Cerebellar cortex (tissue), 1 donor: Measurements from ENCODE around the gene CARS1.

Experiments used
- DNase-seq: peaks from one replicate; pipeline ENCODE4 v3.0.0-alpha.2; 2015; ENCODE audit warnings: low spot score

CARS1 gene

DNA sequence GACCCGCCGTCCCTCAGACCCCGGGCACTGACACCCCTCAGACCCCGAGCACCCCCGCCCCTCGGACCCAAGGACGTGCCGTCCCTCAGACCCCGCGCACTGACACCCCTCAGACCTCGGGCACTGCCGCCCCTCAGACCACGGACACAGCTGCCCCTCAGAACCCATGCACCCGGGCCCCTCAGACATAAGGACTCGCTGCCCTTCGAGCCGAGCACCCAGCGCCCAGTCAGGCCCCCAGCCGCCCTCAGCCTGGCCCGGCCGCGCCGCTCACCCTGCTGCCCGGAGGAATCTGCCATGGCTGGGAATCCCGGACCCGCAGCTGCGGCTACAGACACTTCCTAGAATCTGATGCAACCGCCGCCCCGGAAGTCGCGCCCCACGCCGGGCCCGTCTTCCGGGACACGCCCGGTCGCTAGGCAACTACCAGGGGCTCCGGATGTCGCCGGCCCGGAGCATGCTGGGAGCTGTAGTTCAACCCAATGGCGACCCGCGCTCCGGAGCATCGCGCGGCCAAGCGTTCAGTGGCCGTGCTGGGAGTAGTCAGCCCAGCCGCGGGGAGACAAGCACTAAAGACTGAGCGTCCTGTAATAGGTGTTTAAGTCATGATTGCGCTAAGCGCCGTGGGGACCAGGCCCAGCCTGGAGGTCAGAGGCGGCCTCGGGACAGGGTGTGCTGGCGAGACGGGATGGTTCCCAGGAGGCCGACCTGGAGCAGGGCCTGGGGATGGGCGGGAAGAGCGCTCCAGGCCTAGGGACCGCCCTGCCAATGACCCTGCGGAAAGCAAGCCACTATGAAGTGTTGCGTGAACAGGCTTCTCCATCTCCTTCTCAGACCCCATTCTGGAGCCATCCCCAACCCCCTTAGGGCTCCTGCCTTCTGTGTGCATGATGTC, at the start of gene CARS1:
TSS of gene CARS1 (minus strand) at position 355 of the 895 bp plus-strand sequence. CDS start at position 299, 56 bp downstream.
- peak; percentile 93 for DNase-seq

DNA sequence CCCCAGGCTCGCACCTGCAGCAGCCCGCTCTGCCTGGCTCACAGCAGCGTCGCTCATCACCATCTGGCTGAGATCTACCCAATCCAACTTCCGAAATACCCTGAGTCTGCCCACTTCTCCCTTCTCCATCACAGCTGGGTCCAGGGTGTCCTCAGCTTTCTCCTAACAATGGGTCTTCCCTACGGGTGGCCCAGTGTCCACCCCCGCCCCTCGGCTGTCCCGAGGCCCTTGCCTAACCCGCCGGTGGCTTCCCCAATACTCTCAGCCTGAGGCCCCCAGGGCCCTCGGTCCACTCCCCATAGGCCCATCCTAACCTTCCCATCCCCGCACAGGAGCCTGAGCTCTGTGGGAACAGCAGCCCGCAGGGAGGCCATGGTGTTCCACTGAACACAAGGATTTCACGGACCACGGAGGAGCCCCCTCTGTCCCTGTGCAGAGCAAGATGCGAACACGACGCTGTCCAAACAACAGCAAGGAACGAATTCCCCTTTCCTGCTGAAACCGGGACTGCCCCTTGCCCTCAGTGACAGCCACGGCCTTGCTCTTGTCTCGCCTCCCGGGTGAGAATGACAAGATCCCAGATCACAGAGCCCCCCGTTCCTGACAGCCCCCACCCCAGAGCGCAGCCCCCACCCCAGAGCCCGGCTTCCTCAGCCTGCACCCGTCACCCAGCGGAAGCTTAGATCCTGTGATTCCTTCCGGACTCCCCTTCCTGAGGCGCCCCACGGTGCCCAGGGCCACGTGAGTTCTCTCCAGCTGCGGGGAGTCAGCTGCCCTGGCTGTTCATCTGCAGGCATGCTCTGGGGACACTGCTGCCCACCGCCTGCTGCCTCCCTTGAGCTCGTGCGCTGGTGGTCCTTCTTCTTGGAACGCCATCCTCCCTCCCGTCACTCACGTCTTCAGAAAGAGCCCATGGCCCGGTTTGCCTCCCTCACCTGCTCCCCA, 48.8 kb upstream of the CARS1 start:
- no peak for DNase-seq

DNA sequence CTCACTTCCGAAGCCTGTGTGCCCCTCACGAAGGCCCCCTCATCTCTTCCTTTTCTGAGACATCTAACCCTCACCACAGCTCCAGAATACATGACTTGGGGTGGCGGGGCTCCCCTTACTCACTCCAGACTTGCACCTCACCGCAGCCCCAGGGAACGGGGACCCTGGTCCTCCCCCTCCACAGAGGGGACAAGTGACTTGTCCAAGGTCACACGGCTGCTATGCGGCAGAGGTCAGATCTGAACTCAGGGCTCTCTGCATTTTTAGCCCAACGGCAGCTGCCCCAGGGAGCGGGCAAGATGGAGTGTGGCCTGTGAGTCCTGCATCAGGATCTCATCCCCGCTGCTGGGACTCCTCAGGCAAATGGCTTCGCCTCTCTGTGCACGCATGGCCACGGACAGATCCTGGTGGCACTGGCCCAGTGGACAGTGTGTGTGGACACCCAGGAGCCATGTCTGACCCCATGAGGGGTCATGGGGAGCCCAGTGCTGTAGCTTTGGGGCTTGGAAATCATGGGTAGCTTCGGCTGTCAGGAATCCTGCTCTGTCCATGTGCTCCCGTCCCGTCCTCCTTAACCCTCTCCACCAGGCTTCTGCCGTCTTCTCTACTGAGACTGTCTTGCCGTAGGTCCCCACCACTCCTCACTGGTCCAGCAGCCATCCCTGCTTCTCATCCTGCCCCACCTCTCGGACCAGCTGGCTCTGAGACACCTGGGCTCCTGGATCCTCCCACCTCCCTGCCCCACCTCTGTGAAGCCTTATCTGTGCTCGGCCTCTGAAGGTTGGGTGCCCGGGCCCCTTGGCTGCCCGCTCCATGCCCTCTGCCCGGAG, 48.0 kb upstream of the CARS1 start:
- no peak for DNase-seq

DNA sequence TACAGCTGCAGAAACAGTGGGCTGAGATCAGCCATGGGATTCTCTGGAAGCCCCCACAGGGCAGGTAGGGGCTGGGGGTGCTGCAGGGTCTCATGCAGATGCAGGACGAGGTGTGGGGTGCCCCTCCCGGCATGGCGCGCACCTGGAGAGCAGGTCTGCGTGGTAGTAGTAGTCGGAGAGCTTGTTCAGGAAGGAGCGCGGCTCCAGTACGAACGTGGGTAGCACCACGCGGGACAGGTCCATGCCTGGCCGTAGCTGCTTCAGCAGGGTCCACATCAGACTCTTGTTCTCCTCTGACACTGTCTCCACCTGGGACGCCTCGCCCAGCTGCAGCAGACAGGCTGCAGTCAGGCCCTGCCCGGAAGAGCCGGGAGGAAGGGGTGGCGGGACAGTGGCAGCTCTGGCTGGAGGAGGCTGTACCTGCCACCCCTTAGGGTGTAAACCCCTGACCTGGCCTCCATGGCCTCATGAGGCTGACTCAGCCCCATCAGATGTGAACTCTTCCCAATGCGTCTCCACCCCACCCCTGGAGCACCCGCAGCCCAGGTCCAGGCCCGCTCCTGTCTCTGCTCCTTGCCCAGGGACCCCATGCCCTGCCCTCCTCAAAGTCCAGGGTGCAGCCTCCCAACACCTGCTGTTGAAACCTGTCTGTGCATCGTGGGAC, 47.0 kb upstream of the CARS1 start:
- no peak for DNase-seq

DNA sequence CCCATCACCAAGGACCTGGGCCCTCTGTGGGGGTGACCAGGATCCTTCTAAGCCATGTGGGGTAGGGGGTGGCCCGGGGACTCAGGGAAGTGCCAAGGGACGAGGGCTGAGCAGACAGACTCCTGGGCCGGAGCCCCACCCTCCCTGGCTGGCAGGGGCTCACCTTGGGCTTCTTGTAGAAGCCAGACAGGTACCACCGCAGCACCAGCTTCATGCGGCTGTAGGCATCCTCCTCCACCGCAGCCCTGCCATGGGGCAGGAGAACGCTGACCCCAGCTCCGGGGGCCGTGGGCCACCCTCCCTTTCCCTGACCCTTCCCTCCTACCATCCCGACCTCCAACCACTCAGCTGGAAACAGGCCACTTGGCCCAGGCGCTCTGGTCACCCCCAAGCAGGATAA, 45.9 kb upstream of the CARS1 start:
- DNase-seq: no peak

DNA sequence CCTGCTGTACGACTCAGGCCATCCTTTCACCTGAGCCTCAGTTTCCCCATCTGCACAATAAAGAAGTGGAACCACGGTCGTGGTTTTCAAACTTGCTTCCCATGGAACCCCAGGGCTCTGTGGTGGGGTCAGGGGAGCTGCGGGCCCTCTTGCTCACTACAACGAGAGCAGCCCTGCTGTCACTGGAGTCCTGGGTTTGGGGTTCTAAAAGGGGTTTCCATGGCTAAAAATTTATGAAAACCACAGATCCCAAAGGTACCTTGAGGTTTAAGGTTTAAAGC, 45.4 kb upstream of the CARS1 start:
- no peak for DNase-seq

DNA sequence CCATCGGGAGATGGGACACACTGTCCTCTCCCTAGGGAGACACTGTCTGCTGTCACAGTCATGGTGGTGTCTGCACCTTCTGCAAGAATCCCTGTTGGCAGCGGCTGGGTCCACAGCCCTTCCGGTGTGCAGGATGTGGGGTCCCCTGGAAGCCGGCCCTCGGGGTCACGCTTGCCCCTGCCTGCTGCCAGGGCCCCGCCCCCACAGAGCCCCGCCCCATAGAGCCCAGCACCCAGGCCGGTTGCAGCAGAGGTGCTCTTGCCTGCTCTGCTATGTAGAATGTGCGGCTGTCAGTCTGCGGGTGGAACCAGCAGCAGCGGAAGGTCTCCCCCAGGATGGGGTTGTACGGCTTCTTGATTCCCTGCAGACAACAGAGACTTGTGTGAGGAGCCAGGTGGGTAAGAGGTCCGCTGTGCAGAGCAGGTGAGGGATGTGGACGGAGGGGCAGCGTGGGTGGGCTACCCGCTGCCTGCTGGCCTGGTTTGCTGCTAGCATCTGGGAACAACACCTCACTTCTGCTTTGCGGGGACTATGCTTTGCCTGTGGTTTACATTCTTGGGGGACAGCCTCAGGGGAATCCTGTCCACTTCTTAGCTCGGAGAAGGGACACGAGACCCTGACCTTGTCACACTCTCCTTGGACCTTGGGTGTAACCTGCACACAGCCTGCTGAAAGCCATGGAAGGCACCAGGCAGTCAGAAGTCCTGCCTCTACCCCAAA, 44.9 kb upstream of the CARS1 start:
- no peak for DNase-seq

DNA sequence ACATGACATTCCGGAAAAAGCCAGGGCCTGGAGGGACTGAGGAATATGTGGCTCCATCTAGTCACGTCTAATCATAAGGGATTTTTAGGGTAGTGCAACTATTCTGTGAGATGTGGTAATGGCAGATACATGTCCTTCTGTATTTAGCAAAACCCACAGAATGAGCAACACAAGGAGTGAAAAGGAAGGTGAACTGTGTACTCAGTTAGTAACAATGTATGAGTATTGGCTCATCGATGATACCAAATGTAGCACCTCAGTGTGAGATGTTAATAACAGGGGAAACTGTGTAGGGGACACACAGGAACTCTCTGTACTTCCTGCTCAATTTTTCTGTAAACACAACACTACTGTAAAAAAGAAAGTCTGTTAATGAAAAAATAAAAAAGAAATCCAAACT, 42.0 kb upstream of the CARS1 start:
- DNase-seq: no peak

DNA sequence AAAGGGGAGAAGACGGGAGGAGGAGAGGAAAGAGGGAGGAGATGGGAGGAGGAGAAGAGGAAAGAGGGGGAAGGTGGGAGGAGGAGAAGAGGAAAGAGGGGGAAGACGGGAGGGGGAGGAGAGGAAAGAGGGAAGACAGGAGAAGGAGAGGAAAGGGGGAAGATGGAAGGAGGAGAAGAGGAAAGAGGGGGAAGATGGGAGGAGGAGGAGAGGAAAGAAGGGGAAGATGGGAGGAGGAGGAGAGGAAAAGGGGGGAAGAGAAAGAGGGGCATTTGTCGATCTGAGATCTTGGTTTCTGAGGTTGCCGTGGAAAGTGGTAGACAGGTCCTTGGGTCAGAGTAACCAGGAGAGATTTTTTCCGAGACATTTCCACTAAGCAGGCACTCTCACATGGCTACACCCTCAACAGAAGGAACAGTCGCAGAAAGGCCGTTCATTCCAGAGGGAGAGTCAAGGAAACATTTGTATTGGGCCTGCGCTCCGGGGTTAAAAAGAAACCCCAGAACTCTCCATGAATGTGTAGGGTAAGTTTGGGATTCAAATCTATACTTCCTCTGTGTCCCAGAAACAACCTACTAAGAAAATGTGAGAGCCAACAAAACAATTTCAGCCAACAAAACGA, 39.8 kb upstream of the CARS1 start:
- DNase-seq: no peak

DNA sequence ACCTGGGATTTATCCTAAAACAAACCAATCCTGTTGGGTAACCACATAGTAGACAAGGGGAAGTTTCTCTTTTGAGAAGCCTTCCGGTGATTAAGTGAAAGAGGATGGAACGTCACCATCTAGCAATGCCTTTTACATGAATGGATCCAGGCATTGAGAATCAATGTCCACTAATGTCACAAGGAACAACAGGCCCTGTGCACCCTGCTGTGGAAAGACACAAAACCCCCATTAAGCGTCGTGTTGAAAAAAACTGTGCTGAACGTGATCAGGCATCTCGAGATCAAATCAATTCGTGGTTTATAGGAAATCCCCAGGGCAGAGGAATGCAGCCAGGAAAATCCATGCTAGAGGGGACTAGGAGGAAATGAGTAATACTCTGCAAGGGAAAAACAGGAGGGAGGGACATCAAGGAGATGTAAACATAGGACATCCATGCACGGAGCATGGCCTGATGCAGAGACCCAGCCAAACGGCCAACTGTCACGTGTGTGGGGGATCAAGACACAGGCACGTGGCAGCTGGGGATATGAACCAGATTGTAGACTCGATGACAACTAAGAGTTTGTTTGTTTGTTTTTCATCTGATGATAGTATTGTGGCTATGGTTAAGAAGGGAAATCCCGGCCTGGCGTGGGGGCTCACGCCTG, 38.6 kb upstream of the CARS1 start:
- DNase-seq: no peak

DNA sequence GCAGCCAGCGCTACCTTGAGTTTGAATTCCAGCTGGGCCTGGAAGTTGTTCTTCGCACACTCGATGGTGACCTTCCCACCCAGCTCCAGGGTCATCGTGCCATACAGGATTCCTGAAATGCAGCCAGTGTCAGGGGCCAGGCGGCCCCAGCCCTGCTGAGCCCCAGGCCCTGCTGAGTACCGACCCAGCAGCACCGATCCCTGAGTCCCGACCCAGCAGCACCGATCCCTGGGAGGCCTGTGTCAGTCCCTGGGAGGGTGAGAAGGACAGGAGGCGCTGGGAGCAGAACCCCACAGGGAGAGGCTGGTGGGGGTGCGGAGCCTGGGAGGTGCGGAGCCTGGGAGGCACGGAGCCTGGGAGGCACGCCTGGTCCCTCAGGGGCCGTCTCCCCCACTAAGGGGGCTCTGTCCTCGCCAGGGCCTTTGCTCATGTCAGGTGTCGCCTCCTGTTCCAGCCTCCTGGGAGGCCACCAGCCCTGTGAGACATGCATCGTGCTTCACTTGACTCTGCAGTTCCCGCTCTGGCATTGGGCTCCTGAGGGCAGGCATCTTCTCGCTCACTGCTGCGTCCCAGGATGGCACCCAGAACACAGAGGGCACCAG, 37.1 kb upstream of the CARS1 start:
- DNase-seq: no peak

DNA sequence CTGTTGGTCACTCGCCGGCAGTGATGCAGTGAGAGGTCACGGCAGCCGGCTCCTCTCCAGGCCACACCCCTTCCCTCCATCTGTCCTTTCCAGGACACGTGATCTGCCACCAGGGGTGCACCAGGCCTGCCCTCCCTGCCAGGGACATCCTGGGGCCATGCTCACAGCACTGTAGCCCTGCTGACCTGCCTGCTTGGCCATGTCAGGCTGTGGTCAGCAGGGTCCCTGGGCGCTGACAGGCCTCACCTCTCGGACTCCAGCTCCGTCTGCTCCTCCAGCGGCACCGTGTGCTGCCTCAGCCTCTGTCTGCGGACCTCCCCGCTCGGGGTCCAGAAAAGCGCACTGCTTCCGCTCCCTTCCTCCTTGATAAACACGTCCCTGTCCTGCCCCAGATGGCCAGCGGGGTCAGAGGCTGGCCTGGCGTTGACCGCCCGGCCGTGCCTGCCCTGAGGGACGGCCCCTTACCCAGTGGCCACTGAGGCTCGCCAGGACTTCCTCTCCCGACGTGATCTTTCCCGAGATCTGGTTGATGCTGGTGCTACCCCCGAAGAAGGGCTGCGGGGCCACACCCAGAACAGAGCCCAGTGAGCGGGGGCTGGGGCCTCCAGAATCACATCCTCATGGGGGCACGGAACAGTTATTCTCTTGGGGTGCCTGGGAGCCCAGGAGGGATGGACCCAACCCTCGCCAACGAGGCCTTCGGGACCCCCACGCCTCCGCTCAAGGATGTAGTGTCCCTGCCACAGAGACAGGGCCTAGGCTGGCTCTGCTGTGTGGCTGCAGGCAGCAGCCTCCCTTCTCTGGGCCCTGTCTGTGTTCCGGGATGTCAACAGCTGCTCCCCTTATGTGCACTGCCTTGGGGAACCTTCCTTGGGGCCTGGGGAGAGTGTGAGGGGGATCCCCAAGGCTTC, 36.3 kb upstream of the CARS1 start:
- DNase-seq: no peak

DNA sequence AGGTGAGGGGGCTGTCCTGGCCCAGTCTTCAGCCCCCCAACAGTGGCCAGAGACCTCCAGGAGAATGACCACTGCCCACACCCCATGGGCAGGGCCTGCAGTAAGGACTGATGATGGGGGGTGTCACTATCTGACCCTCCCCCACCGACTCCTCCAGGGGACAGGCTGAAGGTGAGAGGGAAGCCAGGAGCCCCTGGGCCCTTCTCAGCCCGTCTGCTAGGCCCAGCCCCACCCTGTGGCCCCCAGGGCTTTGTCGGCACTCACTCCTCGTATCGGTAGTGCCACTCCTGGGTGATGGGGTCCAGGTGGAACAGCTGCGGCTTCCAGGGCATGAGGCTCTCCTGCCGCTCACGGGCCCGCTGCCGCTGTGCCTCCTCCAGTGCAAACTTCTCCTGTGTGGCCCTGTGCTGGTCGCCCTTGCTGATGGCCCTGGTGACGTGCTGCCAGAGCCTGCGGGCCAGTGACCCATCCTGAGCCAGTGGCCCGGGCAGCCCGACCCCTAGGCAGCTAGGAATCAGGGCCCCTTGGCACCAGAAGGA, 35.4 kb upstream of the CARS1 start:
- DNase-seq: no peak

DNA sequence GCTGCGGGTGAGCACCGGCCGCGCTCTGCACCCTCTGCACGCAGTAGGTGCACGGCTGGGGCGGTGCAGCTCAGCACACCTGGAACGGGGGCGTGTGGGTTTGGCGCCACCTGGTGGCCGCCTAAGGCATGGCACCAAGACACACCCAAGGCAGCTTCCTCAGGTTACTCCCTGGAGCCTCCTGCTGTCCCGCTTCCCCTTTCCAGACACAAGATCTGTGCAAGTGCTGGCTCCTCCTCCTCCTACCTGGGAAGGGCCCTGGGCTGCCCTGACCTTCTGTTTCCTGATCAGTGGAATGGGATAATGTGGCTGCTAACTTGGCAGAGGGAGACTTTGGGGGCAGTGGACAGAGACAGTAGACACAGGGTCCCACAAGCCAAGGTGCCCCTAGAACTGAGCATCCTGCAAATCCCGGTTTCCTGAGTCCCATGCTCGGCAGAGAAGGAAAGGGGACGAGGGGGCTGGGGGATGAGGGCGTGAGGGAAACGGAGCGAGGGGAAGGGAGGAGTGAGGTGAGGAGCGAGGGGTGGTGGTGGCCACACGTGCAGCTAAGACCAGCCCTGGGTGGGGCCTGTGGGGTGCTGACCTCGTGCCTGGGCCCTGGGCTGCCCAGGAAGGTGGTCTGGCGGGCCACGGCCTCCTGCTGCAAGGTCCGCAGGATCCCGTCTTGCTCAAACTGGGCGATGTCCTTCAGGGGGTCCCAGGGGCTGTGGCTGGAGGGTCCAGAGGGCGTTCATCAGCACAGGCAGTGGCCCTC, 34.8 kb upstream of the CARS1 start:
- peak; percentile 63 for DNase-seq

DNA sequence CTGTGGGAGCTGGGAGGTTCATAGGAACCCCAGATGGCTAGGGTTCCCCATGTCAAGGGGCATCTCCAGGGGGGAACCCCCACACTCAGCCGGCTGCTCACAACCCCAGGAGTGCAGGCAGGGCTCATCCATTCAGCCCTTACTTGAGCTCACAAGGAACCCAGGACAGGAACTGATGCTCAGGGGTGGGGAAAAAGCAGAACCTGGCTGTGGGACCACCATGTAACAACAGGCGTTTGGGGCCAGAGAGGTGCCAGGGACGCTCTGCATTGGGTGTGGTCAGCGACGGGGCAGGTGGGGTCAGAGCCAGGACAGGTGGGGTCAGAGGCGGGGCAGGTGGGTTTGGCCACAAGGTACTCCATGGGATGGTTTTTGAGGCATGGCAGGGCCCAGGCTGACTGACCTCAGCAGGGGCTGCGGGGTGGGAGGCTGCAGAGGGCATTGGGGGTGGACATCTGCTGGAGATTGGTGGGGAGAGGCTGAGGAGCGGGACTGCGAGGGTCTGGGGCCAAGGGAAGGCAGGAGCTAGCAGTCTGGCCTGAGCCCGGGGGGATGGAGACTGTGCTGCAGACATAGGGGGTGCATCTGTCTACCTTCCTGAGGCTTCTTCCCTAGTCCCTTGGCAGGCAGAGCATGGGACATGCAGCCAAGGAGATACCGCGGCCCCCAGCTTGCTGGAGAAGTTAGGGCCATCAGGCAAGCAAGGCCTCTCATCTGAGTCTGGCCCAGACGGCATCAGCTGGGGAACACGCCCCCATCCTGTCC, 34.0 kb upstream of the CARS1 start:
- no peak for DNase-seq

DNA sequence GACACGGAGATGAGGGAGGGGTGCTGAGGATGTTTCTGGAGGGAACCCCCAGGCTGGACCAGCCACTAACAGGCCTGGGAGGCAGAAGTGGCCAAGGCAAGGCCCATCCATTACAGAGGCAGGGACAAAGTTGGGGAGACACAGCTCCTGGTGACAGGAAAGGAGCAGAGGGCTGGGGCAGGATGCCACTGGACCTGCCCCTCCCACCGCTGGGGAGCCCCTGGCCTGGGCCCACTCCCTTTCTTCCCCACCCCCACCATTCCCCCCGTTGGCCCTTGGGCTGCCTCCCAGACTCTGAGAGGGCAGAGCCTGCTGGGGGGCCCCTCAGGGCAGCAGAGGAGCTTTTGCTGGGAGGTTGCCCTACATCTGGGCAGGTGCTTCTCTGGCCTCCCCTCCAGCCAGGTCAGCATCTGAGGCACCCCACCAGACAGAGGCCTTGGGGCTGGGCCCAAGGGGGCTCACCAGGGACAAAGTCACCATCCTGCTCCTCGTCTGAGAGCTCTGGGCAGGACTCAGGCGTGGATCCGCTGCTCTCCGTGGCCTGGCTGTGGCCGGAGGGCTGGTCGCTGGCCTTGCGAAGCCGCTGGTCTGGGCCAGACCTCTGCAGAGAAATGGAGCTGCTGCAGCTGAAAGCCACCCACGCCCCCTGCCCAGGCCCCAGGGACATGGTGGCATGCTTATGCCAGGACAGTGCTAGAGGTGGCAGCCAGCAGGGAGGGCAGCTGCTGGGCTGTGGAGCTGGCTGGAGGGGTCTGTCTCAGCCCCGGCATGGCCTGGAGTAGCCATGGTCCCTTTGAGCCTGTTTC, 33.1 kb upstream of the CARS1 start:
- no peak for DNase-seq
